Myocyte (in vitro differentiated cells): ENCODE measurements around the gene CHD5. TPM values are rescaled to one million over a fixed set of nuclear protein-coding genes. Genes with fewer than 3 reads are reported as not detected.
"Not testable (repeated sequence)": the region's sequence is repeated elsewhere in the genome, so short reads cannot be mapped to it uniquely, and the experiment has no call there.

Source experiments
- DNase-seq: peaks from one replicate; pipeline ENCODE4 v3.0.0-alpha.2; 2012; ENCODE audit warnings: low read depth
- total RNA-seq: library from RNA; depleted of rRNA; stranded (reverse); fragments of >200 nt; gene quantifications from 2 replicates; pipeline ENCODE4 v1.2.3, GENCODE V29; 2014

Gene CHD5
- total RNA-seq, 1 donor from 2014 or later = not detected

DNA sequence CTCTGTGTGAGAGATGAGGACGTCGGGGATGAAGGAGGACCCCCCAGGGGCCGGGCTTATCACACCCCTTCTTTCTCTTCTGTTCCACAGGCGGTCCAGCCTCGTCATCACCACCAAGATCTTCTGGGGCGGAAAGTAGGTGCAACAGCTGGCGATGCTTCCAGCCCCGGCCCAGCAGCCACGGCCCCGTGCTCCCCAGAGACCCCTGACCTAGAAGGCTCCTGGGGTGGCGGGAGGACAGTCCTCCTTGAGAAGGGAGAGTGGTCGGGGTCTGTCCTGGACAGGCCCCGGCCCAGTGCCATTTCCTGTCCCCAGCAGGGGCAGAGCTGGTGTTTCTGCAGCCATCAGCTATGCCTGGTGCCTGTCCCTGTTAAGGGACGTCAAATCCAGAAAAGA lies 92.7 kb downstream of the CHD5 start:
- DNase-seq = no peak

DNA sequence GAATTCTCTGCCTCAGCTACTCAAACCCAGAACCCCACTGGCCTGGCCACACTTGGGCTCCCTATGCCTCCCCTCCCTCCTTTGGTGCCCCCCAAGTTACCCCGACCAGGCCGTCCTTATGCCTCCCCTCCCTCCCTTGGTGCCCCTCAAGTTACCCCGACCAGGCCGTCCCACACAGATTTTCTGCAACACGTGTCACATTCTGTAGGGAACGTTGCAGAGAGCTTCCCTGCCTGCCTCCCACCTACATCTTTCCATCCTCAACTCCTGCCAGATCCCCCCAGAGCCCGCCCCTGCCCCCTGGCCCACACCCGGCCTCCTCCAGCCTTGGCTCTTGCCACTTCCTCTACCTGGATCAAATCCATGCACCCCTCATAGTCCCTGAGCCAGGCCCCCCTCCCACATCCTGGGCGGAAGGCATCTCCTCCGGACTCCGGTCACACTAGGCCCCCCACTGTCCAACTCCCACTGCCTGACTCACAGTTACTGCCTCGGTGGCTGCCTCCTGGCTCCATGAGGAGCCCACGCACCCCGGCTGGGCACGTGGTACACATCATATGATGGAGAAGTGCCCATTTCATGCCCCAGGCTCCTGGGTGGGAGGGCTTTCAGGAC lies 93.3 kb downstream of the CHD5 start:
- DNase-seq = no peak

DNA sequence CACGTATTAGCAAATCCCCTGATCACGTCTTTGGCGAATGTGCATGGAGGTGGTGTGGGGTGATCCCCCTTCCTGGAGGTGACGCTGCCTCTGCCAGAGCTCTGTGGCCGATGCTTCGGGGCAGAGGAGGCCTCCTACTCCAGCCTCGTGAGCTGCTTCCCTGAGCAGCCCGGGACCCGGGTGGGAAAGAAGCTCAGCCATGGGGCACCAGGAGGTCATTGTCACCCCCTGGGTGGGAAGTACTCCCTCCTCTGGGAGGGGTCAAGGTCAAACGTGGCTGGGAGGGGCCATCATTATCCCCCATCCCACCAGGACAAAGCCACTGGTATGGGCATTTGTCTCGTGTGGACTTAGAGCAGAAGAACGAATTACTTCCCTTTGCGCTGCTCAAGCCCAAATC lies 93.8 kb downstream of the CHD5 start:
- DNase-seq = no peak

DNA sequence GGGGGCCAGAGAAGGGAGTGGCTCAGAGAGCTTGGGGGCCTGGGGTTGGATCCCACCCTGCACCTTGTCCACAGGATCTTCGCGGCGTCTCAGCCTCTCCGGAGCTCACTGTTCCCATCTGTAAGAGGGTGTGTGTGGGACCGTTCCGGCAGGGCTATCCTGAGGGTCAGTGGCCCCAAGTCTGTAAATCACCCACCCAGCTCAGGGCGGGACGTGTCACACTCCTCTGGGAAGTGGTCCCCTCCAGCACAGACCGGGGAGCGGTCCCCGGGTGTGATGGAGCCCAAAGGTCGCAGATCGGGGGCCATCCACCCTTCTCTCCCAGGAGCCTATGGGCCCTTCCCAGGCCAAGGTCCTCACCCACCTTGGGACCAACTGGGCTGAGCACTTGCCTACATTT lies 94.5 kb downstream of the CHD5 start:
- DNase-seq = no peak

DNA sequence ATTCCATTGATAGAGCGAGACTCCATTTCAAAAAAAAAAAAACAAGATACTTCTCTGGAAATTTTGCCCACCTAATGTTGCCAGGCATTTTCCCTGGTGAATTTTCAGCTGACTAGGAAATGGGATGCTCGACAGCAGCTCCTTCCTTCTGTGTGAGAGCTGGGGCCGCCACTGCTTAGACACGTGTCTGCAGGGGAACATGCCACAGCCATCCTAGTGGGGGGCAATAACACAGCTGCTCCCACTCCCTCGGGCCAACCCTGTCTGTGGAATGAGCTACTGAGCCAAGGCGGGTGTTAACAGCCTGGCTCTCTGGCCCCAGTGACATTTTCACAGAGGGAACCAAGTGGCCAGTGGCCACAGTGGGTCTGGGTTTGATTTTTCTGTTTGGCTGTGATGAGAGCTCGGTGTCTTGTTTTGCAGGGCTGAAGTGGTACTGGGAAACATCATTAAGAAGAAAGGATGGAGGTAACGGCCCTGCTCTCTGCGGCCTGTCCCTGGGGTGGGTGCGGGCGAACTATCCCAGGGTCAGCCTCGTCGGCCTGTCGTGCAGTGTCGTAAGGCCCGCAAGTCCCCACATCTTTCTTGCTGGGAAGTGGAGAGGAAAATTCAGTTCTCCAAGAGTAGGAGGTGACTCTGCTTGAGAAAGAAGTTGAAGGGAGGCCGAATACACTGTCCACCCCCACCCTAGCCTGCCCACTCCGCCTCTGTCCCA lies 95.2 kb downstream of the CHD5 start:
- DNase-seq = no peak

DNA sequence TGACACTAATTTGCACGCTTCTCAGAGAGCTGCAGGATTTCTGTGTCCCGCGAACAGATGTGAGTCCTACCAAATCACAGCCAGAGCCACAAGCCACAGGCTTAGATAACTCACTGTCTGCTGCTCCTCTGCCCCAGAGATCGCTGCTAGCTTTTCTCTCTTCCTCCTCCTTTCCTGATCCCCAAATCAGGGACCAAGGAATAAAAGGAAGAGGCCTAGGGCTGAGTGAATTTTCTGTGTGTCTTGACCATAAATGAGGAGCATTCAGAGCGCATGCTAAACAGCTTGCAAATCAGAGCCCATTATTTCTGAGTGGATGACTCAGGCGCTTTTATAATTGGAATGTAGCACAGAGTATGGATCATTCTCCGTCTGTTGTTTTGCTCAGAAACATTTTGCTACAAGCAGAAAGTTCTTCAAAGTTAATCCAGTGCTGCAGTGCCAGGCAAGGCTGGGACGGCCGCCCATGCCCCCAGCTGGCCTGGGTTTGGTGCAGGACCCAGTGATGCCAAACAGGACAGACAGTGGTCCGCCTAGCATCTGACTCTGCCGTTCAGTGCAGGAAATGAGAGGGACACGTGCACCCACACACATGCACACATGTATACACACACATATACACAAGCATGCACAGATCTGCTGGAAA lies 96.2 kb downstream of the CHD5 start:
- DNase-seq = no peak

DNA sequence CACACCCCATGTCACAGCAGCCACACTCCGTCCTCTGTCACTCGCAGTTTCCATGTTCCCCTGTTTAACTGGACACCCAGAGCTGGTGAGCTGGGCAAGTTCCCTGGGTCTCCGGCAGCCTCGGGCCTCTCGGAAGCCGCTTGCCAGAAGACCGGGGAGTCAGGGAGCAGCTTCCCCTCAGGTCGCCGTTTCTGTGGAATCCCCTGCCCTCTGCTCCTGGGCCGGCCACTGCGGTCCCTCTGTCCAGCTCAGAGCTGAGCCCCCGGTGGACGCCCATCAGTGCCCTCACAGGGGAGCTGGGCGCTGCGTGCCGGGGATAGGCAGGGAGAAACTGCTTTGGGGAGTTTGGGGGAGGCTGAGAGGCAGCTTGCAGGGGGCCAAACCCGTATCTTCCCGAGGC lies 96.7 kb downstream of the CHD5 start:
- DNase-seq = no peak

DNA sequence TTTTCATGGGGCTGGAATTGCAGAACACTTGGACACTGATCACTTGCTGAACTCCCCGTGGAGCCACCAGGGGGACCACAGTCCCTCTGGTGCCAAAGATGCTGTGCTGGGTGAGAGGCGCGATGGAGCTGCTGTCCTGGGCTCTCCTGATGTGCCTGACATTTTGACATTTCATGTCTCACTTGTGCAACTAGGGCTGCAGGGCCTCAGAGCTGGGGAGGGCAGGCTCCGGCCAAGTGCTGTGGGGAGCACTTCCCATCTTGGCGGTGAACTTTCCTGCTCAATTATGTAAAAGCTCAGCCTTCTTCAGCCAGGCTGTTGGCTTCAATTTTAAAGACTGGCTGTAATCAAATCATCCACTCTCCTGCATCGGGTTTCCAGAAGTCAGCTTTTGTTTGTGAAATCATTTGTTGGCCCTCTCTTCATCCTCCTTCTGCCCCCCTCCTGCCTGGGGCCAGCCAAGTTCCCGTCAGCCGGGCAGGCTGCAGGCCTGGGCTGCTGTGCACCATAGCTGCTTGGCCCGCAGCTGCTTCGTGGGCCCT lies 97.6 kb downstream of the CHD5 start:
- no peak for DNase-seq

DNA sequence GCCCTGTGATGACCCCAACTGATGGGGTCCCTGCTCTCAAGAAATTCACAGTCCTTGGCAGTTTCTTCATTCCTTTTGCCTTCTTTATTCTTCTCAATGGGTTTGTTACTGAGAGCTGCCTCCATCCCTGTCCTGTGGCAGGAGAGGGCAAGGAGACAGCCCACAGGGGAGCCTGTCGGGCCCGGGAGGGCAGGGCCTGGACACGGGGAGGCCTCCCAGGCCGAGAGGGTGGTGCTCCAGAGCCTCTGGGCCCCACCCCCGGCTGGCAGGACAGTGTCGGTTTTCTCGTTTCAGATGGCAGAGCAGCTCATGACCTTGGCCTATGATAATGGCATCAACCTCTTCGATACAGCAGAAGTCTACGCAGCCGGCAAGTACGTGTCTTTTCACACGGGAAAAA lies 98.2 kb downstream of the CHD5 start:
- DNase-seq = no peak

DNA sequence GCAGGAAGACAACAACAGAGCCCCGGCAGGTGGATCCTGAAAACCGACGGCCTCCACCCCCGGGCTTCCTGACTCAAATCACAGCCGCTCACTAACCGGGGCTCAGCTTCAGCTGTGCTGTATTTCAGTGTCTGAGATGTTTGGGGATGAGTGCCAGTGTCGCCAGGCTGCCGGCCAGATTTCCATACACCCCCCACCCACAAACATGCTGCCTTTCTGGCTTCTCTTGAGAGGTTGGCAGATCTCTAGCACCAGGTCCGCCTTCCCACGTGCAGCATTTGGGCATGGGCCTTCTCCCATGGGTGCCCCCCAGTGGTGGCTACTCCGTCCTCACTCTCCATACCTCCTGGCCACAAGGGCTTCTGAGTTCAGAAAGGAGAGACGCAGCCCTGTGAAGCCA lies 99.7 kb downstream of the CHD5 start:
- DNase-seq = no peak

DNA sequence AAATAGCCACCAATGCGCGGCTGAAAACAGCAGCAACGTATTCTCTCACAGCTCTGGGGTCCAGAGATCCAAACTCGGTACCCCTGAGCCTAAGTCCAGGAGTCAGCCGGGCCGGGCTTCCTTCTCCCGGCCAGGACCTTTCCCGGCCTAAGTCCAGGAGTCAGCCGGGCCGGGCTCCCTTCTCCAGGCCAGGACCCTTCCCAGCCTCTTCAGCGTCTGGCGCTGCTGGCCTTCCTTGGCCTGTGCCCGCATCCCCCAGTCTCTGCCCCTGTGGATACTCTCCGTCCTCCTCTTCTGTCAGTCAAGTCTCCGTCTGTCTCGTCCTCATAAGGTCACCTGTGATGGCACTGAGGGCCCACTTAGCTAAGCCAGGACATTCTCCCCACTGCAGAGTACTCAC lies 102.2 kb downstream of the CHD5 start:
- DNase-seq = no peak

DNA sequence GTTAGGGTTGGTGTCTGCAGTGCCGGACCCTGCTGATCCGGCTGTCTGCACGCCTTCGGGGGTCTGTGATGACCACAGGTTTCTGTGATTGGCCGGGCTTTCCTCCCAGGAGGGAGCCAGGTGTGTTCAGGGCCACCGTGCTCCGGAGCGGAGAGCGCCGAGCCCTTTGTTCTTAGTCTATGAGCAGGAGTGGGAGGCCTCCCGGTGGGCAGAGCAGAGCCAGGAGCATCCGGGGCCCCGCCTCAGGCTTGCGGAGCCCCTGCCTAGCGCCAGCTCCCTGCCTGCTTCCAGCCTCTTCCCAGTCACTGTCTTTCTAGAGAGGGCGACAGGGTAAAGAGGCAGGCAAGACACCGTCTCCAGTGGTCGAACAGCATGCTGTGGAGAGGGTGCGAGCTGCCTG lies 102.6 kb downstream of the CHD5 start:
- DNase-seq = no peak

DNA sequence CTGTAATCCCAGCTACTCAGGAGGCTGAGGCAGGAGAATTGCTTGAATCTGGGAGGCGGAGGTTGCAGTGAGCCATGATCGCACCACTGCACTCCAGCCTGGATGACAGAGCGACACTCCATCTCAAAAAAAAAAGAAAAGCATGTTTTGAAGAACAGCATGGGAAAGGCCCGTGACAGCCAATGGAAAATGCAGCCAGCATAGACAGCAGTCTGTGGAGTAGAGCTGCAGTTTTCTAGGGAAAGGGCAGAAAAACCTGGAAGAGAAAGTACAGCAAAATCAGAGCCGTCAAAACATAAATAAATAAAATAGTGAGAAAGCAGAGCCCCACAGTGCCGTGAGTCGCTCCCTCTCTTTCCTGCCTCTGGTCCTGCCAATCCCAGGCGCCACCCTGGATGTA lies 103.1 kb downstream of the CHD5 start:
- not testable (repeated sequence) for DNase-seq

DNA sequence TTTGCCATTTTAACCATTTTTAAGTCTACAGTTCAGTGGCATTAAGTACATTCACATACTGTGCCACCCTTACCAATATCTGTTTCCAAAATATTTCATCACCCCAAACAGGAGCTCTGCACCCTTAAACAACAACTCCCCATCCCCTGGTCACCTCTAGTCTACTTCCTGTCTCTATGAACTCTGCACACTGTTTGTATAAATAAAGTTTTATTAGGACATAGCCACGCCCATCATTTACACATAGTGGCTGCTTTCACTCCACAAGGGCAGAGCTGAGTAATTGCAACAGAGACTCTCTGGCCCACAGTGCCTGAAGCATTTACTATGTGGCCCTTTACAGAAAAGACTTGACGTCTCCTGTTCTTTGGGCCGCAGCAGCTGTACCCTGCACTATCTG lies 104.4 kb downstream of the CHD5 start:
- no peak for DNase-seq

DNA sequence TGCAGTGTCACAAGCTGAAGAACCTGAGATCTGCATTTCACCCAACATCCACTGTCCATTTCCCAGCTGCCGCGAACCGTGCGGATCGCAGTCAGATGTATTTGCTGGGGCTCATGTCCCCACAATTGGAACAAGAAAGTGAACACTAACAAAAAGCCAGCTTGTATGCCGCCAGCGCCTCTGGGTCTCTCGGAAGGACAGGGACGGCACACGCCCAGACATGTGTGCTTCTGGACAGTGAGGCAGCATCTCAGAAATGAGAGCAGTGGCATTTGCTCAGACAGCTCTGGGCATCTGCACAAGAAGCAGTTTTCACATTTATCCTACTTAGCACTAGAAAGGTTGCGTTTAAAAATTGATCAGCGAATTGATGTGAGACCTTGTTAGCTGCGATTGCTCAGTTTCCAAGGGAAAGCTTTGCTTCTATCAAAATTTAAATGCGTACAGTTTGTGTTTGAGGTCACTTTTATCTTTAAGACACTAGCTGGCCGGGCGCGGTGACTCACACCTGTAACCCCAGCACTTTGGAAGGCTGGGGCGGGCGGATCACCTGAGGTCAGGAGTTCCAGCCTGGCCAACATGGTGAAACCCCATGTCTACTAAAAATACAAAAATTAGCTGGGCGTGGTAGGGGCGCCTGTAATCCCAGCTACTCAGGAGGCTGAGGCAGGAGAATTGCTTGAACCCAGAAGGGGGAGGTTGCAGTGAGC lies 105.8 kb downstream of the CHD5 start:
- no peak for DNase-seq

DNA sequence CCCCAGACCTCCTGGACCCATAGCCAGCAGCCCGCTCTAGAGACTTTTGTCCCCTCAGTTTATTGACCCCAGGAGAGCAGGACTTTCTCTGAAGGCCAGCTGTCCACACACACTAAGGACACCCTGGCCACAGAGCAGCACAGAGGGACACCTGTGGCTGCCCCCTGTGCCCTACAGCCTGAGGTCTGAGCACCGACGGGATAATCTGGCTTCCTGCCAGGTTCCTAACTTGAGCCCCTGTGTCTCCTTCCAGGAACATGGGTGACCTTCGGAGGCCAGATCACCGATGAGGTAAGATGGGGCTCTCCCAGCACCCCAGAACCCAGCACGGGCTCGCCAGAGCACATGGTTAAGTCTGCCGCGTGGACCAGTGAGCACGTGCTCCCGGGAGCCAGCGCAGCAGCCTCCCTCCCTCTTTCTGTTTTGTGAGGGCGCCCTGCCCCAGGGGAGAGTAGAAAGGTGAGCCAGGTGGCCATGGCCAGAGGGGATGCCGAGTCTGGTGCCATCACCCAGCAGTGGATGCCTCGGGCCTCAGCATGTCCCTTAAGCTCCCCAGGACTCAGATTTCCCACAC lies 106.6 kb downstream of the CHD5 start:
- DNase-seq = no peak

DNA sequence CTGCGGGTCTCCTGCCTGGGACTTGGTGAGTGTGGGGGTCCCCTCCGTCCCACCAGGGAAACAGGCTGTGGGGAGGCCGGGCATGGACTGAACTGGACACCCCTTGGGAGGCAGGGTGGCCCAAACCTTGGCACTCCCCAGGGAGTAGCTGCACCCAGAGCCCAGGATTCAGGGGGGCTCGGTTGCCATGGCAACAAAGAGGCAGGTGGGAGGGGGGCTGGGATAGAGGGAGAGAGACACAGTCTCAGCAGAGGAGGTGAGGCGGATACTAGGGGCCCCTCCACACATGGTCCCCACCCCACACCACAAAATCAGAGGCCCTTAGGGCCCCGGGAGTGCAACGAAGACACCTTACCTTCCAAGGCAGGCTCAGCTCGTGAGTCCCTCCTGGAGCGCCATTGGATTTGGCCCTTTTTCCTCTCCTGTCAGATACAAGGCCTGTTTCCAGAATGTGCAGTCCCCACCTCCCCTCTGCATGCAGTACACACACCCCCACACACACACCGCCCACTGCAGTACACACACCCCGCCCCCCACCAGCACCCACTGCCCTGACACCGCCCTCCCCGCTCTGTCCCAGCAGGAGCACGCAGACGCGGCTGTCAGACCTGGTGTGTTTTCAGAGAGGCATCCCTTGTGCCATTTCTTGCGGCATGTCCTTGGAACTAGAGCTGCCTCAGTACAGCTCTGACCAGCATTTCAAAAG lies 107.2 kb downstream of the CHD5 start:
- no peak for DNase-seq

DNA sequence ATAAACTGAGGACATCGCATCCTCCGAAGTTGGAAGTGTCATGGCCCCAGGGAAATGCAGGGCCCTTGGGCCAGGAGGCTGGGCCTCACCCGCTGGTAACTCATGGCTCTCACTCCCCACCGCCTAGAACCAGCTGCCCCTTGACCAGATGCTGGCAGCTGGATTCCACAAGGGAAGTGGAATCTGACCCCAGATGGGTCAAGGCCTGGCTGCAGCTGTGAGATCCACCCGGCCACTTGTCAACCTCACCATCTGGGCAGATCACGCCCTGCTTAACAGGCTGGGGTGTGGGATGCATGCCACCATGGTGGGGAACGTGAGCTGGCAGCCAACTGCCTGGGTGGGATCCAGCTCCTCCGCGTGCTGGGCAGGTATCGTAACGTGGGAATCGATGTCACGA lies 108.9 kb downstream of the CHD5 start:
- DNase-seq = peak; percentile 65

DNA sequence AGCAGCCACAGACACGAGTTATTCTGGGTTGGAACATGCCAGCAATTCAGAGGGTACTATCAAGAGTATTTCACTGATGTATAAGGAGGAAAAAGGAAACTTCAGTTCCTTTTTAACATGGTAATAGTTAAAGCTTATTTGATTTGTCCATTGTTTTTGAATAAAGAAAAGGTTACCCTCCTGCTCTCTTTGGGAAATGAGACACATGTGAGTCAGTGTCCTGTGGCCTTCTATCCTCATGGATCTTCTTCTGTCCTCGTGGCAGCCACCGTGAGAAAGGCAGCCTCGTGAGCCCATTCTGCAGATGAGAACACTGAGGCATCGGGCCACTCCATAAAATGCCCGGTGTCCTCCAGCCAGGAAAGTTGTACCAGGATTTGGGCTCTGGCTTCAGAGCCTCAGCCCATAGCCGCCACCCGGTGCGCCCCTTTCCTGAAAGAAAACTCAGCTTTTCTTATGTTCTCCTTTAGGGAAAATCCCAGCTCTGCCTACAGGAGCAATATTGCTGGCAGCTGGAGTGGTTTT lies 109.6 kb downstream of the CHD5 start:
- DNase-seq = no peak

DNA sequence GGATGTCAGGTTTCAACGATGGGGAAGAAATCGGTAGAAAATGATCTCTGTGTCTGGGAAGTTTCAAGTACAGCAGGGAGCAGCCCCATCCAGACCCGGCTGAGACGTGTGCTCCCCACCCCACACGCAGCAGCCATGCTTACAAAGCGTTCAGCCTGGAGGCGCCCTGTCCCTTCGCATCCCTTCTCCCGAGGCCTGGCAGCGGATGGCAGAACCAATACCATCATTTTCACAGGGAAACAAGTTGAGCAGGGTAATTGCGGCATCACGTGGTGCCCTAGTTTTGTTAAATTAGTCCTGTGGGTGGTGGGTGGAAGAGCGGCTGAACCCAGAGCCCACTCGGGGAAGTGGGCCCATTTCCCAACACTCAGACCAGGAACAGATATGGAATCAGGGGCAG lies 110.5 kb downstream of the CHD5 start:
- DNase-seq = no peak

DNA sequence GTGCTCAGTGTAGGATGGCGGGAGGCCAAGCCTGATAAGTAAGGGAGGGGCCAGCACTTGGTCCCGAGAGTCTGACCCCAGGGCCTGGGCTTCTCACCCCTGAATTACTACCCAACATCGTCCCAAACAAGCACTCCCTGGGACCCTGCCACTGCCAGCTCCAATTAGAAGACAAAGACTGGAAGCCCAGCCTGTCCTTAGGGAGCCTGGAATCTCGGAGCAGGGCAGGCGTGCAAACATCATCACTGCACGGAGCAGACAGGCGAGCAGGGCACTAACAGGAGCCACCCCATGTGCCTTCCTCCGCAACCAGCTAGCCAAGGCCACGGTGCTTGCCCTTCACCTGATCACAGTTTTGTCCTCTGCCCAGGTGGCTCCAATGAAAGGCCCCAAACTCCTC lies 111.2 kb downstream of the CHD5 start:
- no peak for DNase-seq
